A549 (cell line): ENCODE results near the gene TET2. TPM values are rescaled to one million over a fixed set of nuclear protein-coding genes. Genes with fewer than 3 reads are reported as not detected.

Source experiments
- ATAC-seq, 2 experiments: fragments of 200-7000 bp in 1 of 2; fragments of >200 bp in 1 of 2; cut with Nextera tagmentation in 1 of 2; cut with Tn5 transposase in 1 of 2; 3 replicates each; pipeline versions ENCODE4 v1.8.0 to v1.9.1; 2018 to 2020; ENCODE audit warnings: mild to moderate bottlenecking in 1 of 2, moderate library complexity in 1 of 2
- CTCF ChIA-PET: fragments of 300-600 bp; sonication (Branson Sonifier 250); formaldehyde crosslinking; extraction: SDS; loops from one replicate; lab custom pipeline; 2021; ENCODE audit warnings: antibody characterized with exemption, inconsistent platforms; lab: Yijun Ruan, JAX
- POLR2A ChIA-PET: fragments of 350-600 bp; formaldehyde crosslinking; extraction: SDS; loops from one replicate; lab custom pipeline; 2021; ENCODE audit warnings: antibody characterized with exemption, inconsistent platforms; lab: Yijun Ruan, JAX
- DNase-seq, 2 experiments: peaks; one replicate each; pipeline versions ENCODE4 v3.0.0 to v3.0.0-alpha.2; 2011 to 2016; ENCODE audit warnings: low read depth in 1 of 2, low spot score in 1 of 2
- FAIRE-seq: peaks from 2 replicates; lab custom pipeline; 2011; peaks lifted over from hg19 to GRCh38; lab: Jason Lieb, UNC
- H3K27ac ChIP-seq, 2 experiments: fragments of >200 bp; sonication (Bioruptor Twin); formaldehyde crosslinking; 3 replicates each; pipeline ENCODE4 v1.5.1; 2016 to 2017
- H3K4me1 ChIP-seq: fragments of >200 bp; sonication (Bioruptor Twin); formaldehyde crosslinking; 3 replicates; pipeline ENCODE4 v1.6.1; 2016
- H3K4me2 ChIP-seq: fragments of >200 bp; sonication (Bioruptor Twin); formaldehyde crosslinking; 3 replicates; pipeline ENCODE4 v1.6.1; 2016
- H3K4me3 ChIP-seq: fragments of >200 bp; sonication (Bioruptor Twin); formaldehyde crosslinking; 3 replicates; pipeline ENCODE4 v1.5.1; 2016
- H3K9me3 ChIP-seq: fragments of >200 bp; sonication (Bioruptor Twin); formaldehyde crosslinking; 3 replicates; pipeline ENCODE4 v1.6.1; 2016
- BHLHE40 ChIP-seq: IDR thresholded peaks from 2 replicates; pipeline ENCODE4 v1.6.1; 2012; ENCODE audit warnings: low read depth, low read length, inconsistent platforms
- CTCF ChIP-seq: fragments of >200 bp; sonication (Bioruptor Twin); formaldehyde crosslinking; IDR thresholded peaks from 3 replicates; pipeline ENCODE4 v1.5.1; 2016
- FOXS1 ChIP-seq: fragments of 250-450 bp; sonication (Bioruptor Pico); IDR thresholded peaks from 2 replicates; pipeline ENCODE4 v1.5.0; 2020; ENCODE audit warnings: mild to moderate bottlenecking, moderate library complexity
- GATA3 ChIP-seq: IDR thresholded peaks from 2 replicates; pipeline ENCODE4 v1.6.1; 2012; ENCODE audit warnings: borderline replicate concordance
- HEYL ChIP-seq: fragments of 250-450 bp; sonication (Bioruptor Pico); IDR thresholded peaks from 2 replicates; pipeline ENCODE4 v1.8.0; 2021; ENCODE audit warnings: mild to moderate bottlenecking, moderate library complexity
- HOXB13 ChIP-seq: fragments of 250-450 bp; sonication (Bioruptor Pico); IDR thresholded peaks from 2 replicates; pipeline ENCODE4 v1.5.0; 2020; ENCODE audit warnings: low read depth, mild to moderate bottlenecking, moderate library complexity
- HOXB5 ChIP-seq: fragments of 250-450 bp; sonication (Bioruptor Pico); IDR thresholded peaks from 2 replicates; pipeline ENCODE4 v1.5.0; 2020; ENCODE audit warnings: mild to moderate bottlenecking, moderate library complexity
- JUN ChIP-seq, 2 experiments: fragments of >200 bp; sonication (Bioruptor Twin); formaldehyde crosslinking; IDR thresholded peaks; 2 replicates in 1 of 2; 3 replicates in 1 of 2; pipeline ENCODE4 v1.6.1; 2016 to 2017
- ZC3H11A ChIP-seq: fragments of 450-650 bp; IDR thresholded peaks from 2 replicates; pipeline ENCODE4 v1.6.1; 2014; ENCODE audit warnings: antibody characterized with exemption, mild to moderate bottlenecking
- ZFP36 ChIP-seq: fragments of 450-650 bp; IDR thresholded peaks from 2 replicates; pipeline ENCODE4 v1.6.1; 2014; ENCODE audit warnings: borderline replicate concordance; ENCODE audit not compliant: partially characterized antibody
- ZSCAN20 ChIP-seq: fragments of 250-450 bp; sonication (Bioruptor Pico); IDR thresholded peaks from 2 replicates; pipeline ENCODE4 v1.8.0; 2022; ENCODE audit warnings: mild to moderate bottlenecking, moderate library complexity
- WGBS: methylation state at CpG from one replicate; pipeline ENCODE4 v1.1.6; 2017; ENCODE audit errors: missing lambda C conversion rate; 5-methylcytosine and 5-hydroxymethylcytosine counted together
- polyA plus RNA-seq, 4 experiments: library from polyadenylated mRNA; depleted of rRNA in 3 of 4; stranded (reverse); fragments of >200 nt; fragmentation: RNase III in 1 of 4; extraction: RNeasy Plus Mini Kit Qiagen cat#74134 plus additional on column Dnase treatment in 1 of 4; gene quantifications; 2 replicates in 3 of 4; 3 replicates in 1 of 4; pipeline ENCODE4 v1.2.3, GENCODE V29; 2011 to 2017
- TF ChIP-seq, protein P1 (sequence below): fragments of 250-450 bp; sonication (Bioruptor Pico); IDR thresholded peaks from 2 replicates; pipeline ENCODE4 v1.5.0; 2020; ENCODE audit warnings: low read depth, mild to moderate bottlenecking, moderate library complexity

TET2 gene
- polyA plus RNA-seq, 2 of the 4 experiments (the other 2 are of a cell fraction) = 2.2 to 6.6 TPM

DNA sequence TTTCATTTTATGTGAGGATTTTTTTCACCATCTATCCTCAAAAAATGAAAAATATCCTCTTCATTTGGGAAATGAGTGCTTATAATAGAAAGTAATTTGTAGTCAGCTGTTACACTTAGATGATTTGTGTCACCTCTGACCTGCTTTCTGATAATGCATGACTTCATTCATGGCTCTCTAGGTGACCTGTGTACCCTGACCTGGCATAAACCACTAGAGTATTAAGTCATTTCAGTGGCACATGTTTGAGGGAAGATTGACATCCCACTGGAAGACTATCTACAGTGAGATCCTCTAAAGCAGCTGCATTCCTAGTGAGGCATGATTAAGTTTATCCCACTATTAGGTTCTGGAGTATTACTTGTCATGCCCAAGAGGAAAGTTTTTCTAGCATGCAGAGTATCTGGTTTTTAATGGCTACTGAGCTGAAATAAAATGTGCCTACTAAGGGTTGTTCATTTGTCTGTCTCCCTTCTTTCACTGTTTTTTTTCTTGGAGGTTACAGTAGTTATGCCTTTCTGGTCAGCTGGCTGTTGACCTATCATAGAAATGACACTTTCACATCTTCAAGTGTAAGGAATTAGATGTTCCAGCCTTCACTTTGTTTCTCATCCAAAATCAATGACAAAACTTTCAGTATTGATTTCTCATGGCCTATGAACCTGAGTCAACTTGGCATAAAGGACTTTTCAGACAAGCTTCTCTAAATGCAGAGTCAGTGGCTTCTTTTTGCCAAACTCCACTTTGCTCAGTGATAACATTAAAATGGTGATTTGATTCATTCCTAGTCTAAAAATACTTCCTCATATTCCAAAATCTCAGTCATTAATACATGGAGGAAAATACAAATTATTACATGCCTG lies 33.1 kb downstream of the TET2 start:
- FAIRE-seq = no peak
- Histone ChIP-seq H3K9me3 (no peaks in the 10 kb centered on the region), H3K4me2 (no peak overlapping the region), H3K4me3 (no peak overlapping the region), H3K4me1 (no peaks in the 10 kb centered on the region), H3K27ac (no peak overlapping the region)
- POLR2A ChIA-PET = no interaction called here
- CTCF ChIA-PET = interaction anchor here (0.7 to 1.3 kb wide), 2 partner anchors 16 to 555 kb away, joined by 3 to 4 read pairs; no protein-coding TSS in a partner anchor
- TF ChIP-seq FOXS1 (no peak), ZFP36 (no peak)
- no peak for ATAC-seq
- no peak for DNase-seq

GRCh38 chr4:105181259-105181658 lies 34.6 kb downstream of the TET2 start:
- Histone ChIP-seq H3K4me1 (no peaks in the 10 kb centered on the region), H3K4me3 (no peak overlapping the region), H3K27ac (no peak overlapping the region), H3K9me3 (no peaks in the 10 kb centered on the region), H3K4me2 (no peak overlapping the region)
- ChIA-PET POLR2A (no interaction called here), CTCF (interaction anchor here (0.8 kb wide), 1 partner anchor 292 kb away, joined by 3 read pairs; the partner anchor contains the start of gene PPA2)
- ATAC-seq = no peak
- FAIRE-seq = no peak
- WGBS = 67% methylated on average over 2 of the region's 2 CpGs
- no peak for DNase-seq
- no peak for TF ChIP-seq BHLHE40
- no peak for TF ChIP-seq ZC3H11A
- no peak for TF ChIP-seq HOXB13 (CRISPR knock-in tag)
- TF ChIP-seq, protein P1, sequence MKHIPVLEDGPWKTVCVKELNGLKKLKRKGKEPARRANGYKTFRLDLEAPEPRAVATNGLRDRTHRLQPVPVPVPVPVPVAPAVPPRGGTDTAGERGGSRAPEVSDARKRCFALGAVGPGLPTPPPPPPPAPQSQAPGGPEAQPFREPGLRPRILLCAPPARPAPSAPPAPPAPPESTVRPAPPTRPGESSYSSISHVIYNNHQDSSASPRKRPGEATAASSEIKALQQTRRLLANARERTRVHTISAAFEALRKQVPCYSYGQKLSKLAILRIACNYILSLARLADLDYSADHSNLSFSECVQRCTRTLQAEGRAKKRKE = no peak
- TF ChIP-seq JUN (IDR thresholded peaks at IDR 0.05) = no peak

DNA sequence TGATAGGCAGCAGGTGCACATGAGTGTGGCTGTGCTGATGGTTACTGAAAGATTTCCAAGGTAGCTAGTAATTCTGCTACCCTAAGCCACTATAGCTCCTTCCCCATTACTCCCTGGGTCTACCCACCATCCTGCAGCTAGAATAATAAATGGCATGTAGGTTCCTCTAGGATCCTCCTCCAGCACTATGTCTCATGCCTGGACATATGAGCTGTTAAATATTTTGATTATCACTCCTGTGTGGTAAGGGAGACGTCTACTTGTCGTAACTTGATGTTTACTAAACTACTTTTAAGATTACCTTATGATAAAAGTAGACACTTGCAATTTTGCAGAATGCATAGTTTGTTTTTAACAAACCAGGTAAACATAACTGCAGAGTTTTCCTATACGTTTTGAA lies 35.5 kb downstream of the TET2 start:
- H3K4me3 ChIP-seq = no peak overlapping the region
- DNase-seq = no peak
- ATAC-seq = no peak
- no peaks in the 10 kb centered on the region for H3K9me3 ChIP-seq
- no peaks in the 10 kb centered on the region for H3K4me1 ChIP-seq
- FAIRE-seq = no peak
- TF ChIP-seq HEYL (no peak), HOXB5 (CRISPR knock-in tag) (no peak), GATA3 (no peak)
- TF ChIP-seq, all 56 proteins: peak for 0
- ChIA-PET POLR2A (no interaction called here), CTCF (interaction anchor here (0.8 kb wide), 1 partner anchor 291 kb away, joined by 3 read pairs; the partner anchor contains the start of gene PPA2)
- Histone ChIP-seq H3K4me2 (no peak overlapping the region), H3K27ac (no peak overlapping the region)
- WGBS = 82% methylated on average over 3 of the region's 3 CpGs

DNA sequence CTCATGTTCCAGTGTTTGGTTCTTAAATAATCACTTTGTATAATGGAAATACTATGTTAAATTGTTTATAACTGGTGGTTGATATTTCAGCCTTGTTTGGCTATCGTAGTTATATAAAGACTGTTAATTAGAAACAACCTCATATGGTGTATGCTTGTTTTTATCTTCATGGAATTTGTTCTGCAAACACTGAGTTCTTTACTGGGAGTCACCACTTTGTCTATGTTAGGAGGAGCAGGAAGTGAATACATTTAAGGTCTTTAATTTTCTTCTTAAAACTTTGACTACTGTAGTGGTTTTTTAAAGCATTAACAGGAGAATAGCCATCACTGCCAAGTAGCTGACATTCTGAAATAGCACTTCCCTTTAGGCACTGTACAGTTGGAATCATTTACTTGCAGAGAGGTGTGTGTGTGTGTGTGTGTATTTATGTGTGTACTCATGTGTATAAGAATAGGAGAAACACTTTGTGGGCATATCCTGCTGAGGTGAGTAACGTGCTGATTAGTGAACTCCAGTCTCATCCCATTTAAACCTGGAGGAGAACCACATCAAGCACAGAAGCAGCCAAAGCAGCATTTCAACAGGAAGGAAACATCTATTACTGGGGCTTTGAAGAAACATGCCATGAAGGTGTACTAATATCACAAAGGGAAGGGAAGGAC lies 37.8 kb downstream of the TET2 start:
- CTCF ChIA-PET = no interaction called here
- FAIRE-seq = no peak
- no peak for ATAC-seq
- no peaks in the 10 kb centered on the region for H3K9me3 ChIP-seq
- no peak overlapping the region for H3K4me3 ChIP-seq
- POLR2A ChIA-PET = no interaction called here
- TF ChIP-seq CTCF = no peak
- no peak for TF ChIP-seq ZC3H11A
- no peak for TF ChIP-seq HOXB5 (CRISPR knock-in tag)
- TF ChIP-seq BHLHE40 = no peak
- no peak for TF ChIP-seq ZSCAN20
- H3K27ac ChIP-seq = no peak overlapping the region
- 46% methylated on average over 2 of the region's 2 CpGs for WGBS
- H3K4me1 ChIP-seq = no peaks in the 10 kb centered on the region
- H3K4me2 ChIP-seq = no peak overlapping the region
- DNase-seq = no peak
